H1 (cell line): Measurements from ENCODE around the gene ADARB2. TPM values are rescaled to one million over a fixed set of nuclear protein-coding genes. Genes with fewer than 3 reads are reported as not detected.

Experiments used
- polyA plus RNA-seq, 7 experiments: library from polyadenylated mRNA; depleted of rRNA in 3 of 7; stranded (reverse) in 5 of 7; unstranded in 2 of 7; fragments of >200 nt in 5 of 7; fragments of 200-250 nt in 2 of 7; gene quantifications; 1 replicate in 5 of 7; 2 replicates in 1 of 7; 4 replicates in 1 of 7; pipeline versions ENCODE4 v1.2.1 to v1.2.3, GENCODE V29; 2011 to 2013; ENCODE audit warnings: missing spikeins in 2 of 7, mixed read lengths in 2 of 7
- total RNA-seq: library from RNA; stranded (reverse); fragmentation: NEBNext Ultra II Directional; extraction: Animal tissue kit (Norgen Biotek cat#: 25700); gene quantifications from 2 replicates; pipeline ENCODE4 v1.2.1, GENCODE V29; 2021
- TF ChIP-seq, protein P1 (sequence below): fragments of 300-600 bp; sonication (generic); IDR thresholded peaks from 2 replicates; pipeline ENCODE4 v1.7.1; 2012; ENCODE audit warnings: low read length, moderate library complexity, mild to moderate bottlenecking, inconsistent platforms; ENCODE audit not compliant: insufficient replicate concordance

ADARB2 gene
- total and polyA plus RNA-seq, 2 of the 8 experiments (the other 6 are each of a cell fraction or from before 2014, with no cell fraction given): 2.2 to 2.8 TPM

DNA sequence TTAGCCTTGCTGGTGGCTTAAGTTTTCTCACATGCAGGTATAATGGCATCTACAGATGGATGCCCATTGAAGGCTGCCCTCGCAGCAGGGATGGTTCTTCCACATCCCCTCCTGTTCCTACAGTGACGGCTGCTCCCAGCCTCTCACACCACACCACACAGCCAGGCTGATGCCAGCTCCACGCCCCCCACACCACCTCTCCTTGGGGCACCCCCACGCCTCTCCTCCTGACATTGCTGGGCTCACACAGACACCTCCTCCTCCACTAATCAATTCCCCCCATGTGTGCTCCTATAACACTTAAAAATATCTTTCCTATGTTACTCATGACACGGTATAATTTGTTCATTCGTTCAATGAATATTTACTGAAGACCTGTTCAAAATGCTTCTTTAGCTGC is 437.1 kb downstream of the ADARB2 start (continued):
- TF ChIP-seq, protein P1, sequence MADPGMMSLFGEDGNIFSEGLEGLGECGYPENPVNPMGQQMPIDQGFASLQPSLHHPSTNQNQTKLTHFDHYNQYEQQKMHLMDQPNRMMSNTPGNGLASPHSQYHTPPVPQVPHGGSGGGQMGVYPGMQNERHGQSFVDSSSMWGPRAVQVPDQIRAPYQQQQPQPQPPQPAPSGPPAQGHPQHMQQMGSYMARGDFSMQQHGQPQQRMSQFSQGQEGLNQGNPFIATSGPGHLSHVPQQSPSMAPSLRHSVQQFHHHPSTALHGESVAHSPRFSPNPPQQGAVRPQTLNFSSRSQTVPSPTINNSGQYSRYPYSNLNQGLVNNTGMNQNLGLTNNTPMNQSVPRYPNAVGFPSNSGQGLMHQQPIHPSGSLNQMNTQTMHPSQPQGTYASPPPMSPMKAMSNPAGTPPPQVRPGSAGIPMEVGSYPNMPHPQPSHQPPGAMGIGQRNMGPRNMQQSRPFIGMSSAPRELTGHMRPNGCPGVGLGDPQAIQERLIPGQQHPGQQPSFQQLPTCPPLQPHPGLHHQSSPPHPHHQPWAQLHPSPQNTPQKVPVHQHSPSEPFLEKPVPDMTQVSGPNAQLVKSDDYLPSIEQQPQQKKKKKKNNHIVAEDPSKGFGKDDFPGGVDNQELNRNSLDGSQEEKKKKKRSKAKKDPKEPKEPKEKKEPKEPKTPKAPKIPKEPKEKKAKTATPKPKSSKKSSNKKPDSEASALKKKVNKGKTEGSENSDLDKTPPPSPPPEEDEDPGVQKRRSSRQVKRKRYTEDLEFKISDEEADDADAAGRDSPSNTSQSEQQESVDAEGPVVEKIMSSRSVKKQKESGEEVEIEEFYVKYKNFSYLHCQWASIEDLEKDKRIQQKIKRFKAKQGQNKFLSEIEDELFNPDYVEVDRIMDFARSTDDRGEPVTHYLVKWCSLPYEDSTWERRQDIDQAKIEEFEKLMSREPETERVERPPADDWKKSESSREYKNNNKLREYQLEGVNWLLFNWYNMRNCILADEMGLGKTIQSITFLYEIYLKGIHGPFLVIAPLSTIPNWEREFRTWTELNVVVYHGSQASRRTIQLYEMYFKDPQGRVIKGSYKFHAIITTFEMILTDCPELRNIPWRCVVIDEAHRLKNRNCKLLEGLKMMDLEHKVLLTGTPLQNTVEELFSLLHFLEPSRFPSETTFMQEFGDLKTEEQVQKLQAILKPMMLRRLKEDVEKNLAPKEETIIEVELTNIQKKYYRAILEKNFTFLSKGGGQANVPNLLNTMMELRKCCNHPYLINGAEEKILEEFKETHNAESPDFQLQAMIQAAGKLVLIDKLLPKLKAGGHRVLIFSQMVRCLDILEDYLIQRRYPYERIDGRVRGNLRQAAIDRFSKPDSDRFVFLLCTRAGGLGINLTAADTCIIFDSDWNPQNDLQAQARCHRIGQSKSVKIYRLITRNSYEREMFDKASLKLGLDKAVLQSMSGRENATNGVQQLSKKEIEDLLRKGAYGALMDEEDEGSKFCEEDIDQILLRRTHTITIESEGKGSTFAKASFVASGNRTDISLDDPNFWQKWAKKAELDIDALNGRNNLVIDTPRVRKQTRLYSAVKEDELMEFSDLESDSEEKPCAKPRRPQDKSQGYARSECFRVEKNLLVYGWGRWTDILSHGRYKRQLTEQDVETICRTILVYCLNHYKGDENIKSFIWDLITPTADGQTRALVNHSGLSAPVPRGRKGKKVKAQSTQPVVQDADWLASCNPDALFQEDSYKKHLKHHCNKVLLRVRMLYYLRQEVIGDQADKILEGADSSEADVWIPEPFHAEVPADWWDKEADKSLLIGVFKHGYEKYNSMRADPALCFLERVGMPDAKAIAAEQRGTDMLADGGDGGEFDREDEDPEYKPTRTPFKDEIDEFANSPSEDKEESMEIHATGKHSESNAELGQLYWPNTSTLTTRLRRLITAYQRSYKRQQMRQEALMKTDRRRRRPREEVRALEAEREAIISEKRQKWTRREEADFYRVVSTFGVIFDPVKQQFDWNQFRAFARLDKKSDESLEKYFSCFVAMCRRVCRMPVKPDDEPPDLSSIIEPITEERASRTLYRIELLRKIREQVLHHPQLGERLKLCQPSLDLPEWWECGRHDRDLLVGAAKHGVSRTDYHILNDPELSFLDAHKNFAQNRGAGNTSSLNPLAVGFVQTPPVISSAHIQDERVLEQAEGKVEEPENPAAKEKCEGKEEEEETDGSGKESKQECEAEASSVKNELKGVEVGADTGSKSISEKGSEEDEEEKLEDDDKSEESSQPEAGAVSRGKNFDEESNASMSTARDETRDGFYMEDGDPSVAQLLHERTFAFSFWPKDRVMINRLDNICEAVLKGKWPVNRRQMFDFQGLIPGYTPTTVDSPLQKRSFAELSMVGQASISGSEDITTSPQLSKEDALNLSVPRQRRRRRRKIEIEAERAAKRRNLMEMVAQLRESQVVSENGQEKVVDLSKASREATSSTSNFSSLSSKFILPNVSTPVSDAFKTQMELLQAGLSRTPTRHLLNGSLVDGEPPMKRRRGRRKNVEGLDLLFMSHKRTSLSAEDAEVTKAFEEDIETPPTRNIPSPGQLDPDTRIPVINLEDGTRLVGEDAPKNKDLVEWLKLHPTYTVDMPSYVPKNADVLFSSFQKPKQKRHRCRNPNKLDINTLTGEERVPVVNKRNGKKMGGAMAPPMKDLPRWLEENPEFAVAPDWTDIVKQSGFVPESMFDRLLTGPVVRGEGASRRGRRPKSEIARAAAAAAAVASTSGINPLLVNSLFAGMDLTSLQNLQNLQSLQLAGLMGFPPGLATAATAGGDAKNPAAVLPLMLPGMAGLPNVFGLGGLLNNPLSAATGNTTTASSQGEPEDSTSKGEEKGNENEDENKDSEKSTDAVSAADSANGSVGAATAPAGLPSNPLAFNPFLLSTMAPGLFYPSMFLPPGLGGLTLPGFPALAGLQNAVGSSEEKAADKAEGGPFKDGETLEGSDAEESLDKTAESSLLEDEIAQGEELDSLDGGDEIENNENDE: no peak
